Activated naive CD4-positive, alpha-beta T cell (primary cell): ENCODE results near the gene RPP14.

Experiments used
- DNase-seq, 4 experiments: peaks; one replicate each; lab custom pipeline; 2025; lab: John Stamatoyannopoulos, UW

The RPP14 gene

DNA sequence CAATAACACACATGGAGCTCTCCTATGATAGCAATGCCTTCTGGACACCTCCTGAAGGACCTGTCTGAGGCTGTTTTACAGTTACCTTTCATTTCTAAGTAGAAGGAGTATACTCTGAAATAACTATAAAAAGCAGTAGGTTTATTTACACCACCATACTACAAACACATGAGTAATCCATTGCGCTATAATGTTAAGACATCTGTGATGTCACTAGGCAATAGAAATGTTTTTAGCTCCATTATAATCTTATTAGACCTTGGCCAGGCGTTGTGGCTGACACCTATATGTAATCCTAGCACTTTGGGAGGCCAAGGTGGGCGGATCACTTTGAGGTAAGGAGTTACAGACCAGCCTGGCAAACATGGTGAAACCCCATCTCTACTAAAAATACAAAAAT, 51.4 kb downstream of the RPP14 start:
- no peak for DNase-seq

- DNase-seq: no peak
These were observed 52.0 kb downstream of the RPP14 start for GRCh38 chr3:58358092-58358491.

DNA sequence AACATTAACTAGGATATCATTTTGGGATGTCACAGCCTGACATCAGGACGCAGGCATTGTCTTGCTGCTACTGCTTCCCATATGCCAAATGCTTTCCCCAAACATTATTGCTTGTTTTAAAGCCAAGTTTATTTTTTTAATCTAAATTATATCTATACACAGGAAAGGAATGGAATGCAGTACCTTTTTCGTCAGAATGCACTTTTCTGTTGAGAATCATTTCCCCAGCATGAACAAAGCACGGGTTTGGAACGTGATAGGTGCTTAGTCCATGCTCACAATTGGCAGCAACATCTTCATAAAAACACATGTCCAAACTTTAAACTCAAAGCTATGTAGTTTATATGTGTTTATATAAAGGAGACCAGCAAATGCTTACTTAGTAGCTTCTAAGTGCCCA, 52.8 kb downstream of the RPP14 start:
- DNase-seq: no peak

GRCh38 chr3:58359621-58360020, 53.6 kb downstream of the RPP14 start:
- DNase-seq: no peak

- DNase-seq: no peak
These were observed 55.8 kb downstream of the RPP14 start for GRCh38 chr3:58361866-58362265.

GRCh38 chr3:58366699-58367098, 60.7 kb downstream of the RPP14 start:
- no peak for DNase-seq

- no peak for DNase-seq
These were observed 63.0 kb downstream of the RPP14 start for GRCh38 chr3:58369038-58369437.
